HepG2 (cell line): ENCODE results near the gene CD93. TPM values are rescaled to one million over a fixed set of nuclear protein-coding genes. Genes with fewer than 3 reads are reported as not detected.

Experiments
- ATAC-seq: fragments of 200-7000 bp; cut with Tn5 transposase; 3 replicates; pipeline ENCODE4 v1.9.1; 2020; ENCODE audit warnings: mild to moderate bottlenecking, moderate library complexity
- BruUV-seq: library from RNA; stranded (reverse); fragments of 400-500 nt; replicated peaks from 2 replicates; lab custom pipeline; 2021; lab: Mats Ljungman, UMichigan
- CTCF ChIA-PET: fragments of 300-600 bp; formaldehyde crosslinking; extraction: SDS; loops from one replicate; lab custom pipeline; 2021; ENCODE audit warnings: low total read pairs, inconsistent platforms, low intra/inter-chr PET ratio; lab: Yijun Ruan, JAX
- POLR2A ChIA-PET: fragments of 350-600 bp; sonication (Branson Sonifier 250); formaldehyde crosslinking; loops from one replicate; lab custom pipeline; 2020; ENCODE audit warnings: antibody characterized with exemption, inconsistent platforms; lab: Yijun Ruan, JAX
- DNase-seq: peaks from one replicate; pipeline ENCODE4 v3.0.0-alpha.2; 2015; ENCODE audit warnings: low spot score
- FAIRE-seq: peaks from 3 replicates; lab custom pipeline; 2011; peaks lifted over from hg19 to GRCh38; lab: Jason Lieb, UNC
- H2AFZ ChIP-seq: one replicate; pipeline ENCODE4 v1.6.1; 2011; ENCODE audit warnings: low read length, inconsistent platforms
- H3K27ac ChIP-seq: fragments of 300-600 bp; 3 replicates; pipeline ENCODE4 v1.8.0; 2011; ENCODE audit warnings: mixed run types, mild to moderate bottlenecking, mixed read lengths, low read length, inconsistent platforms; ENCODE audit not compliant: insufficient read depth; ENCODE audit errors: extremely low read length
- H3K27me3 ChIP-seq, 2 experiments: fragments of 200-600 bp in 1 of 2; 2 replicates in 1 of 2; 3 replicates in 1 of 2; pipeline versions ENCODE4 v1.6.0 to v1.8.0; 2011; ENCODE audit warnings: low read length in 2 of 2, mild to moderate bottlenecking in 2 of 2, moderate library complexity in 2 of 2, inconsistent platforms in 1 of 2; ENCODE audit not compliant: insufficient read depth in 2 of 2, control insufficient read depth in 1 of 2
- H3K36me3 ChIP-seq, 2 experiments: fragments of 200-600 bp in 1 of 2; replicated peaks in 1 of 2; 2 replicates in 1 of 2; 3 replicates in 1 of 2; pipeline versions ENCODE4 v1.5.1 to v1.8.0; 2011; ENCODE audit warnings: low read length in 2 of 2, inconsistent platforms in 1 of 2; ENCODE audit not compliant: insufficient read depth in 2 of 2, control insufficient read depth in 1 of 2
- H3K4me1 ChIP-seq: 2 replicates; pipeline ENCODE4 v1.5.1; 2012; ENCODE audit warnings: low read length, inconsistent platforms; ENCODE audit not compliant: insufficient read depth
- H3K4me2 ChIP-seq: 2 replicates; pipeline ENCODE4 v1.6.0; 2011; ENCODE audit warnings: low read depth, low read length, inconsistent platforms
- H3K4me3 ChIP-seq, 3 experiments: fragments of 200-600 bp in 1 of 3; sonication (generic), shearing (Covaris generic) in 1 of 3; replicated peaks in 1 of 3; 2 replicates each; pipeline ENCODE4 v1.5.1; 2011 to 2016; ENCODE audit warnings: low read length in 3 of 3, inconsistent platforms in 2 of 3, low read depth in 2 of 3, mild to moderate bottlenecking in 2 of 3, control low read depth in 1 of 3, mixed read lengths in 1 of 3; ENCODE audit not compliant: insufficient read depth in 1 of 3
- H3K79me2 ChIP-seq: one replicate; pipeline ENCODE4 v1.6.1; 2011; ENCODE audit warnings: low read length, inconsistent platforms; ENCODE audit not compliant: insufficient read depth
- H3K9ac ChIP-seq: 2 replicates; pipeline ENCODE4 v1.6.0; 2011; ENCODE audit warnings: mild to moderate bottlenecking, low read depth, low read length, inconsistent platforms; ENCODE audit not compliant: insufficient read depth
- H3K9me3 ChIP-seq: 2 replicates; pipeline ENCODE4 v1.5.1; 2012; ENCODE audit warnings: mild to moderate bottlenecking, low read length
- H4K20me1 ChIP-seq: 2 replicates; pipeline ENCODE4 v1.6.0; 2011; ENCODE audit warnings: inconsistent platforms, mild to moderate bottlenecking, low read length, moderate library complexity; ENCODE audit not compliant: insufficient read depth
- CTCF ChIP-seq: sonication (generic); formaldehyde crosslinking; IDR thresholded peaks from 2 replicates; pipeline ENCODE4 v1.5.0; 2020; ENCODE audit warnings: mild to moderate bottlenecking, missing genetic modification reagents, moderate library complexity
- ESRRA ChIP-seq: sonication (generic); formaldehyde crosslinking; IDR thresholded peaks from 2 replicates; pipeline ENCODE4 v1.5.1; 2020; ENCODE audit warnings: mild to moderate bottlenecking, low read depth, missing genetic modification reagents
- FOXJ3 ChIP-seq: sonication (generic); formaldehyde crosslinking; IDR thresholded peaks from 2 replicates; pipeline ENCODE4 v1.4.0; 2020; ENCODE audit warnings: missing genetic modification reagents, mild to moderate bottlenecking, borderline replicate concordance
- IRF1 ChIP-seq: sonication (generic); formaldehyde crosslinking; IDR thresholded peaks from 2 replicates; pipeline ENCODE4 v1.4.0; 2020; ENCODE audit warnings: low read depth, mild to moderate bottlenecking, missing genetic modification reagents
- TOE1 ChIP-seq: sonication (generic); formaldehyde crosslinking; IDR thresholded peaks from 2 replicates; pipeline ENCODE4 v1.4.0; 2020; ENCODE audit warnings: mild to moderate bottlenecking, missing genetic modification reagents
- ZNF230 ChIP-seq: sonication (generic); formaldehyde crosslinking; IDR thresholded peaks from 2 replicates; pipeline ENCODE4 v1.4.0; 2020; ENCODE audit warnings: mild to moderate bottlenecking, missing genetic modification reagents
- ZNF275 ChIP-seq: sonication (generic); formaldehyde crosslinking; IDR thresholded peaks from 2 replicates; pipeline ENCODE4 v1.8.0; 2022; ENCODE audit warnings: missing genetic modification reagents, mild to moderate bottlenecking, inconsistent platforms, borderline replicate concordance
- WGBS: methylation state at CpG from one replicate; pipeline ENCODE4 v1.1.6; 2017; ENCODE audit warnings: low lambda C conversion rate; 5-methylcytosine and 5-hydroxymethylcytosine counted together
- in situ Hi-C: cut with HindIII; loops from 2 replicates; pipeline ENCODE4 v1.10.0; 2017; ENCODE audit warnings: low pct_unique_long_range_greater_than_20kb; ENCODE audit not compliant: extremely low pct_ligation_motif_present
- intact Hi-C: fragments of 100-400 bp; cut with micrococcal nuclease; formaldehyde crosslinking; loops from one replicate; pipeline ENCODE4 v1.10.0; 2022; ENCODE audit not compliant: unreplicated experiment
- polyA plus RNA-seq, 8 experiments: library from polyadenylated mRNA; depleted of rRNA in 3 of 8; stranded (reverse) in 7 of 8; unstranded in 1 of 8; fragments of >200 nt; fragmentation: Illumina TruSeq in 4 of 8; extraction: Trizol in 4 of 8; gene quantifications; 2 replicates each; pipeline versions ENCODE4 v1.2.1 to v1.2.3, GENCODE V29; 2011 to 2016; ENCODE audit warnings: low read depth in 4 of 8, missing spikeins in 1 of 8, mixed read lengths in 1 of 8; ENCODE audit not compliant: insufficient read depth in 1 of 8
- total RNA-seq, 5 experiments: library from RNA; depleted of rRNA; stranded (reverse); fragments of >200 nt; fragmentation: Illumina TruSeq; extraction: Trizol; gene quantifications; 2 replicates each; pipeline ENCODE4 v1.2.3, GENCODE V29; 2016; ENCODE audit warnings: low read depth in 1 of 5
- TF ChIP-seq, protein P1 (sequence below): sonication (generic); formaldehyde crosslinking; IDR thresholded peaks from 2 replicates; pipeline ENCODE4 v1.4.0; 2020; ENCODE audit warnings: mild to moderate bottlenecking, missing genetic modification reagents
- TF ChIP-seq, protein P2 (sequence below): sonication (generic); formaldehyde crosslinking; IDR thresholded peaks from 2 replicates; pipeline ENCODE4 v1.5.1; 2020; ENCODE audit warnings: mild to moderate bottlenecking, missing genetic modification reagents, borderline replicate concordance

Gene CD93
- total and polyA plus RNA-seq, 2 of the 13 experiments (the other 11 are each of a cell fraction or from before 2014, with no cell fraction given), result not detected

DNA sequence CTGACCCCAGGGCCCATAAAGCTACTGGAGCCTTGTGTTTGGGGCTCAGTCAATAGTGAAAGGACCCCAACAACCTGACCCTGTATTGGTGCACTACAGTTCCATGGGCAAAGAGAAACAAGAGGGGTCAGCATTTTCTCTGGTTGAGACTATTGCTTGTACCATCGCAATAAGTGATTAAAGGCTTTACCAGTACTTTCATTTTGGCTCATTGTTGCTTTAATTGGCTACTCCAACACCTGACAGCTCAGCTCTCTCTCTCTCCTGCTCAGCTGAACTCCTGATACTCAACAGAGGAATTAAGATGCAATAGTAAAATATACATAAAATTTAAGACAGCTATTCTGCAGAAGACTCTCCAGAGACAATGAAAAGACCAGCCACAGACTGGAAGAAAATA lies 17.8 kb downstream of the CD93 start:
- ChIA-PET CTCF (no interaction called here), POLR2A (no interaction called here)
- Histone ChIP-seq H3K4me2 (no peak overlapping the region), H3K4me1 (peaks cover 15% of the 10 kb centered on the region), H3K27me3 (no peaks in the 10 kb centered on the region), H3K27ac (no peak overlapping the region), H3K4me3 (no peak overlapping the region), H2AFZ (no peak overlapping the region), H3K79me2 (no peaks in the 10 kb centered on the region), H3K9me3 (no peaks in the 10 kb centered on the region), H4K20me1 (no peaks in the 10 kb centered on the region), H3K36me3 (no peaks in the 10 kb centered on the region), H3K9ac (no peak overlapping the region)
- 8% methylated on average over 1 of the region's 1 CpG for WGBS
- BruUV-seq, result no TSS peak
- DNase-seq (no peak), ATAC-seq (no peak), FAIRE-seq (no peak)
- in situ Hi-C loops, result no loop called here
- intact Hi-C loops, result no loop called here
- TF ChIP-seq TOE1 (CRISPR knock-in tag), result no peak
- TF ChIP-seq, protein P1, sequence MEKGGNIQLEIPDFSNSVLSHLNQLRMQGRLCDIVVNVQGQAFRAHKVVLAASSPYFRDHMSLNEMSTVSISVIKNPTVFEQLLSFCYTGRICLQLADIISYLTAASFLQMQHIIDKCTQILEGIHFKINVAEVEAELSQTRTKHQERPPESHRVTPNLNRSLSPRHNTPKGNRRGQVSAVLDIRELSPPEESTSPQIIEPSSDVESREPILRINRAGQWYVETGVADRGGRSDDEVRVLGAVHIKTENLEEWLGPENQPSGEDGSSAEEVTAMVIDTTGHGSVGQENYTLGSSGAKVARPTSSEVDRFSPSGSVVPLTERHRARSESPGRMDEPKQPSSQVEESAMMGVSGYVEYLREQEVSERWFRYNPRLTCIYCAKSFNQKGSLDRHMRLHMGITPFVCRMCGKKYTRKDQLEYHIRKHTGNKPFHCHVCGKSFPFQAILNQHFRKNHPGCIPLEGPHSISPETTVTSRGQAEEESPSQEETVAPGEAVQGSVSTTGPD (CRISPR knock-in tag), result no peak
- no peak for TF ChIP-seq FOXJ3 (CRISPR knock-in tag)
- TF ChIP-seq ESRRA (CRISPR knock-in tag), result no peak
- TF ChIP-seq IRF1 (CRISPR knock-in tag), result no peak
- no peak for TF ChIP-seq ZNF230 (CRISPR knock-in tag)
- TF ChIP-seq CTCF, result no peak
- TF ChIP-seq ZNF275, result no peak
- TF ChIP-seq, protein P2, sequence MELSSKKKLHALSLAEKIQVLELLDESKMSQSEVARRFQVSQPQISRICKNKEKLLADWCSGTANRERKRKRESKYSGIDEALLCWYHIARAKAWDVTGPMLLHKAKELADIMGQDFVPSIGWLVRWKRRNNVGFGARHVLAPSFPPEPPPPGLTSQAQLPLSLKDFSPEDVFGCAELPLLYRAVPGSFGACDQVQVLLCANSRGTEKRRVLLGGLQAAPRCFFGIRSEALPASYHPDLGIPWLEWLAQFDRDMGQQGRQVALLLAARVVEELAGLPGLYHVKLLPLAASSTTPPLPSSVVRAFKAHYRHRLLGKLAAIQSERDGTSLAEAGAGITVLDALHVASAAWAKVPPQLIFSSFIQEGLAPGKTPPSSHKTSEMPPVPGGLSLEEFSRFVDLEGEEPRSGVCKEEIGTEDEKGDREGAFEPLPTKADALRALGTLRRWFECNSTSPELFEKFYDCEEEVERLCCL (CRISPR knock-in tag), result no peak
